Endodermal cell (in vitro differentiated cells): ENCODE data around the gene VTI1A. TPM values are rescaled to one million over a fixed set of nuclear protein-coding genes. Genes with fewer than 3 reads are reported as not detected.
A peak's percentile ranks its signal among the peaks of the same experiment; 100 is the strongest.

Experiments
- DNase-seq: peaks from one replicate; pipeline ENCODE4 v3.0.0-alpha.2; 2017
- H3K27ac ChIP-seq: 2 replicates; pipeline ENCODE4 v1.5.1; 2013; ENCODE audit warnings: mild to moderate bottlenecking, low read depth, low read length, moderate library complexity
- H3K27me3 ChIP-seq: 2 replicates; pipeline ENCODE4 v1.6.1; 2013; ENCODE audit warnings: mild to moderate bottlenecking, low read length, moderate library complexity; ENCODE audit not compliant: insufficient read depth, control insufficient read depth, poor library complexity, severe bottlenecking
- H3K36me3 ChIP-seq: 2 replicates; pipeline ENCODE4 v1.7.0; 2013; ENCODE audit warnings: mild to moderate bottlenecking, low read length, moderate library complexity; ENCODE audit not compliant: control insufficient read depth, insufficient read depth
- H3K4me1 ChIP-seq: one replicate; pipeline ENCODE4 v1.7.0; 2013; ENCODE audit warnings: low read length; ENCODE audit not compliant: control insufficient read depth, insufficient read depth
- H3K4me3 ChIP-seq: 2 replicates; pipeline ENCODE4 v1.5.1; 2013; ENCODE audit warnings: mild to moderate bottlenecking, low read length, moderate library complexity
- H3K9ac ChIP-seq: 2 replicates; pipeline ENCODE4 v1.6.1; 2013; ENCODE audit warnings: mild to moderate bottlenecking, low read length, moderate library complexity; ENCODE audit not compliant: poor library complexity, severe bottlenecking; ENCODE audit errors: extremely low read depth
- H3K9me3 ChIP-seq: 2 replicates; pipeline ENCODE4 v1.6.1; 2013; ENCODE audit warnings: mild to moderate bottlenecking, low read length, moderate library complexity; ENCODE audit not compliant: control insufficient read depth
- H3K27ac Mint-ChIP-seq: 2 replicates; pipeline ENCODE4 v1.8.0; 2020; ENCODE audit warnings: mixed read lengths
- H3K27me3 Mint-ChIP-seq: 2 replicates; pipeline ENCODE4 v1.8.0; 2021; ENCODE audit warnings: mild to moderate bottlenecking, mixed read lengths; ENCODE audit not compliant: insufficient read depth
- H3K36me3 Mint-ChIP-seq: 2 replicates; pipeline ENCODE4 v1.8.0; 2020; ENCODE audit warnings: low read depth, mixed read lengths
- H3K4me1 Mint-ChIP-seq: 2 replicates; pipeline ENCODE4 v1.8.0; 2020; ENCODE audit warnings: mixed read lengths
- H3K4me3 Mint-ChIP-seq: 2 replicates; pipeline ENCODE4 v1.8.0; 2020; ENCODE audit warnings: mild to moderate bottlenecking, moderate library complexity, mixed read lengths
- H3K9me3 Mint-ChIP-seq: 2 replicates; pipeline ENCODE4 v1.8.0; 2020; ENCODE audit warnings: mild to moderate bottlenecking, mixed read lengths
- WGBS, 2 experiments: methylation state at CpG; one replicate each; pipeline versions ENCODE4 v1.1.5 to v1.1.7; 2013; ENCODE audit warnings: missing lambda C conversion rate in 2 of 2, mixed read lengths in 1 of 2; ENCODE audit not compliant: insufficient coverage in 1 of 2, insufficient read length in 1 of 2; 5-methylcytosine and 5-hydroxymethylcytosine counted together
- total RNA-seq, 2 donors: library from RNA; stranded (reverse); fragmentation: NEBNext Ultra II Directional in 1 of 2; extraction: Animal tissue kit (Norgen Biotek cat#: 25700) in 1 of 2; gene quantifications; 2 replicates in 1 of 2; 3 replicates in 1 of 2; pipeline ENCODE4 v1.2.1, GENCODE V29; 2021
- TF ChIP-seq, protein P1 (sequence below): fragments of 200-600 bp; sonication (generic); conservative IDR thresholded peaks from 2 replicates; pipeline ENCODE4 v1.5.0; 2021; ENCODE audit warnings: antibody characterized with exemption, mild to moderate bottlenecking

VTI1A gene
- total RNA-seq, 2 donors from 2014 or later, result 27.0 to 29.9 TPM

DNA sequence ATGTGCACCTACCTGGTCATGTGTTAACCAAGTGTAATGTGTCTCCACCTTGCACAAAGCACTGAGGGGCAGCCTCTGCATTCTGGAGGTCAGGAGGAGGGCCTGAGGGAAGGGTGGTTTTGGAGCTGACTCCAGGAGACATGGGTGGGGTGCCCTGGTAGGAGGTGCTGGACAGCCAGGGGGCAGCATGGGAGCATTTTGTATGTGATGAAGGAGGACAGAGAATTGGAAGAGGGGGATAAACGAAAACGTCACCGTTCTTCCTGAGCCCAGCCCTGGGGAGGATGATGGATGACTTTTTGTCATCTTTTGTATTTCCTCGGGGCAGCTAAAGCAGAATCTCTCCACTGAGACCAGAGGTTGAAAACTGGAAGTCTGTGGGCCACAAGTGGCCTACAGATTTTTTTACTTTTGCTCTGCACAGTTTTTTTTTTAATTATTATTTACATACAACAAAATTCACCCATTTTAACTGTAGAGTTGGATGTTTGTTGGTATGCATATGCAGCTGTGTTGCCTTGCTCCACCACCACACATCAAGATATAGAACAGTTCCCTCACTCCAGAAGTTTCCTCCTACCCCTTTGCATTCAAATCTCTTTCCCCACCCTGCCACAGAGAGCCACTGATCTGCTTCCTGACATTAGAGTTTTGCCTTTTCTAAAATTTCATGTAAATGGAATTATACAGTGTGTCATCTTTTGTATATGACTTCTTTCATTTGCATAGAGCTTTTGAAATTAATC is 242.5 kb downstream of the VTI1A start:
- WGBS, 2 experiments, result 77 to 100% methylated on average over 1 to 4 of the region's 4 CpGs
- H3K27ac Mint-ChIP-seq, result peak overlapping the region; percentile 55
- H3K4me1 Mint-ChIP-seq, result peaks cover 6% of the 10 kb centered on the region
- Histone ChIP-seq H3K4me1 (no peaks in the 10 kb centered on the region), H3K36me3 (no peaks in the 10 kb centered on the region), H3K9me3 (no peaks in the 10 kb centered on the region), H3K27me3 (no peaks in the 10 kb centered on the region), H3K4me3 (no peak overlapping the region), H3K9ac (no peak overlapping the region), H3K27ac (no peak overlapping the region)
- H3K36me3 Mint-ChIP-seq, result no peaks in the 10 kb centered on the region
- H3K4me3 Mint-ChIP-seq, result no peak overlapping the region
- H3K27me3 Mint-ChIP-seq, result no peaks in the 10 kb centered on the region
- H3K9me3 Mint-ChIP-seq, result no peaks in the 10 kb centered on the region
- TF ChIP-seq, protein P1, sequence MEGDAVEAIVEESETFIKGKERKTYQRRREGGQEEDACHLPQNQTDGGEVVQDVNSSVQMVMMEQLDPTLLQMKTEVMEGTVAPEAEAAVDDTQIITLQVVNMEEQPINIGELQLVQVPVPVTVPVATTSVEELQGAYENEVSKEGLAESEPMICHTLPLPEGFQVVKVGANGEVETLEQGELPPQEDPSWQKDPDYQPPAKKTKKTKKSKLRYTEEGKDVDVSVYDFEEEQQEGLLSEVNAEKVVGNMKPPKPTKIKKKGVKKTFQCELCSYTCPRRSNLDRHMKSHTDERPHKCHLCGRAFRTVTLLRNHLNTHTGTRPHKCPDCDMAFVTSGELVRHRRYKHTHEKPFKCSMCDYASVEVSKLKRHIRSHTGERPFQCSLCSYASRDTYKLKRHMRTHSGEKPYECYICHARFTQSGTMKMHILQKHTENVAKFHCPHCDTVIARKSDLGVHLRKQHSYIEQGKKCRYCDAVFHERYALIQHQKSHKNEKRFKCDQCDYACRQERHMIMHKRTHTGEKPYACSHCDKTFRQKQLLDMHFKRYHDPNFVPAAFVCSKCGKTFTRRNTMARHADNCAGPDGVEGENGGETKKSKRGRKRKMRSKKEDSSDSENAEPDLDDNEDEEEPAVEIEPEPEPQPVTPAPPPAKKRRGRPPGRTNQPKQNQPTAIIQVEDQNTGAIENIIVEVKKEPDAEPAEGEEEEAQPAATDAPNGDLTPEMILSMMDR, result peak; percentile 79
- DNase-seq, result peak; percentile 81

DNA sequence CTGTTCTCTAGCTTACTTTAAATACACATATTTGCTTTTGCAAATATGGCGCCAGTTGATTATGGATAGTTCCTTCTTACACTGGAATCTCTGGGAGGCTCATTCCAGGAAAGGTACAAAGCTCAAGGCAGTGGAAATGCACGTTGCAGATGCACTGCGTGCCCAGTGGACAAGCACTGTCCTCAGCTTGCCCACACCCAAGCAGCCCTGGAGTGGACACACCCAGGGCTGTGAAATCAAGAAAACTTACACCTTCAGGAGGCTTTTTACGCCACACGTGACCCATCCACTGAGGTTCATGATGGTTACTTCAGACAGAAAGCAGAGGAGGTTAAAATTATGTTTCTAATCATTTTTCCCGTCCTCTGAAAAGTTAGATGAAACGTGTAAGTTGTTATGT is 248.5 kb downstream of the VTI1A start:
- H3K36me3 ChIP-seq, result no peaks in the 10 kb centered on the region
- no peaks in the 10 kb centered on the region for H3K4me1 ChIP-seq
- Mint-ChIP-seq H3K4me1 (no peaks in the 10 kb centered on the region), H3K36me3 (peaks cover 3% of the 10 kb centered on the region), H3K4me3 (no peak overlapping the region), H3K27me3 (no peaks in the 10 kb centered on the region), H3K27ac (no peak overlapping the region), H3K9me3 (no peaks in the 10 kb centered on the region)
- no peak for DNase-seq
- TF ChIP-seq, protein P1, result no peak
- H3K4me3 ChIP-seq, result no peak overlapping the region
- no peaks in the 10 kb centered on the region for H3K27me3 ChIP-seq
- H3K27ac ChIP-seq, result no peak overlapping the region
- 96 to 100% methylated on average over 5 to 7 of the region's 7 CpGs for WGBS, 2 experiments
- H3K9me3 ChIP-seq, result no peaks in the 10 kb centered on the region
- no peak overlapping the region for H3K9ac ChIP-seq

GRCh38 chr10:112696592-112696991 is 249.6 kb downstream of the VTI1A start:
- Histone ChIP-seq H3K9ac (no peak overlapping the region), H3K4me1 (no peaks in the 10 kb centered on the region), H3K4me3 (no peak overlapping the region), H3K36me3 (no peaks in the 10 kb centered on the region), H3K9me3 (no peaks in the 10 kb centered on the region), H3K27me3 (no peaks in the 10 kb centered on the region), H3K27ac (no peak overlapping the region)
- no peak for DNase-seq
- Mint-ChIP-seq H3K36me3 (peaks cover 3% of the 10 kb centered on the region), H3K27me3 (no peaks in the 10 kb centered on the region), H3K4me1 (no peaks in the 10 kb centered on the region), H3K9me3 (no peaks in the 10 kb centered on the region), H3K4me3 (no peak overlapping the region), H3K27ac (no peak overlapping the region)
- TF ChIP-seq, protein P1, result no peak
- WGBS, 2 experiments, result 73 to 96% methylated on average over 2 of the region's 2 CpGs
